Activated CD4-positive, alpha-beta T cell treated with anti-CD3 and anti-CD28 coated beads, Interleukin-2, amount 10 ng/mL, durations not matched to agents 7 days and 5 days (primary cell): ENCODE measurements around the gene FNBP1L. TPM values are rescaled to one million over a fixed set of nuclear protein-coding genes. Genes with fewer than 3 reads are reported as not detected.
A peak's percentile ranks its signal among the peaks of the same experiment; 100 is the strongest.
"Not testable (repeated sequence)": the region's sequence is repeated elsewhere in the genome, so short reads cannot be mapped to it uniquely, and the experiment has no call there.

Source experiments
- CTCF ChIA-PET: fragments of 350-600 bp; sonication (Branson Sonifier 250); formaldehyde crosslinking; loops from one replicate; lab custom pipeline; 2021; ENCODE audit warnings: antibody characterized with exemption; lab: Charles Lee
- POLR2A ChIA-PET: fragments of 350-600 bp; sonication (Branson Sonifier 250); formaldehyde crosslinking; loops from one replicate; lab custom pipeline; 2021; ENCODE audit warnings: antibody characterized with exemption; lab: Charles Lee
- DNase-seq: peaks from one replicate; pipeline ENCODE4 v3.0.0-alpha.2; 2020
- H3K27ac Mint-ChIP-seq: one replicate; pipeline ENCODE4 v1.8.0; 2021; ENCODE audit warnings: mild to moderate bottlenecking, moderate library complexity, mixed read lengths
- H3K27me3 Mint-ChIP-seq: one replicate; pipeline ENCODE4 v1.8.0; 2021; ENCODE audit warnings: mixed read lengths
- H3K36me3 Mint-ChIP-seq: one replicate; pipeline ENCODE4 v1.8.0; 2021; ENCODE audit warnings: low read depth, mixed read lengths
- H3K4me1 Mint-ChIP-seq: one replicate; pipeline ENCODE4 v1.8.0; 2021; ENCODE audit warnings: mixed read lengths
- H3K4me3 Mint-ChIP-seq: one replicate; pipeline ENCODE4 v1.8.0; 2021; ENCODE audit warnings: mild to moderate bottlenecking, moderate library complexity, mixed read lengths
- H3K9me3 Mint-ChIP-seq: one replicate; pipeline ENCODE4 v1.8.0; 2021; ENCODE audit warnings: mixed read lengths
- total RNA-seq, 2 experiments: library from RNA; stranded (reverse); gene quantifications; one replicate each; pipeline ENCODE4 v1.2.3, GENCODE V29; 2021

FNBP1L gene
- total RNA-seq, 2 experiments from 2014 or later: 0.40 to 0.58 TPM

DNA sequence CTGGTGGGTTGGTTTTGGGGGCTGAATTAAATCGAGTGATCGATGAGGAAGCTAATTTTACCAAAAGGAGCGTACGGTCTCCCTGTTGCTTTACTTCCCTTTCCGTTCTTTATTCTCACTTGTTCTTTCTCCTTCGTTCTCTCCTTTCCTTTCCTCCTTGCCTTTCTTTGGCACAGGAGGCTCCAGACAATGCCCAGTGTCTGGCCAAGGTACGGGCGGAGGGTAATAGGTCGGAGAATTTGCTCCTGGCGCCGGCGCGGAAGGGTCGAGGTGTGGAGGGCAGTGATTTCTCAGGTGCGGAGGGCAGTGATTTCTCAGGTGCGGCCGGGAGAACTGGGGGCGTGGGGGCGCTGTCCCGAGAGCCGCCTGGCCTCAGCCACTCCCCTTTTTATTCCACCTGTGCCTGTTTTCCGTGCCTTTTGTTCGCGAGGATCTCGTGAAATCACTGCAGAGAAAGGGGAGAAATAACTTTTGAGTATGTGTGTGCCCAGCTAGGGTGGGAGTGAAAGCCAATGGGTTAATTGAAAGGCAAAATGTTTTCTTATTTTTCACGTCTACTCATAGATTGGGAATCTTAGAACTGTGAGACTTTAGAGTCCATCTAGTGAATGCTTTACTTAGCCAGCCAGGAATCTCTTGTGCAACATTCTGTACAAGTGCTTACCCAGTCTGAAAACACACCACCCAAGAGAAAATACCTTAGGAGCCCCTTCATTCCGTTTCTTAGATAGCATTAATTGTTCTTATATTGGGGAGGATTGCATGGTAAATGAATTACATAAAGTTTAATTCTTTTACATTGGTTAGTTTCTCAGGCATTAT lies 1.3 kb downstream of the FNBP1L start:
- DNase-seq: no peak
- no peak overlapping the region for H3K27ac Mint-ChIP-seq
- no peaks in the 10 kb centered on the region for H3K36me3 Mint-ChIP-seq
- peak overlapping the region; percentile 79 for H3K4me3 Mint-ChIP-seq
- H3K27me3 Mint-ChIP-seq: peaks cover 63% of the 10 kb centered on the region
- no peaks in the 10 kb centered on the region for H3K9me3 Mint-ChIP-seq
- CTCF ChIA-PET: no interaction called here
- POLR2A ChIA-PET: no interaction called here
- H3K4me1 Mint-ChIP-seq: peaks cover 16% of the 10 kb centered on the region

DNA sequence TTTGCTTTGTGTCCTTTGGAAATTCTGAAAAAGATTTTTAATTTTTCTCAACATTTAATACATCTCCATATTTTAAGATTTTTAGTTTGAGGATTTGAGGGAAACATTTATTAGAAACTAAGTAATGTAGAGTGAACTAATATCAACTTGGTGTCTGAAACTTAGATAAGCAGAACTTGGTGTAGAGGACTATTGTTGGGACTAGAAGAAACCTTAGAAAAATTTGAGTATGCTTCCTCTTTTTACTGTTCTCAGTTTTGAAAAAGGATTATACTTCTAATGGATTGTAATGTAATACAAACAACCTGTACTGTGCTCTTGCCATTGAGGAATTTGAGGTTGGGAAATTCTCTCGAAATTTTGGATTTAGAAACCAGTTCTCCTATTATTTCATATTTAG lies 2.4 kb downstream of the FNBP1L start:
- CTCF ChIA-PET: no interaction called here
- POLR2A ChIA-PET: no interaction called here
- no peaks in the 10 kb centered on the region for H3K36me3 Mint-ChIP-seq
- peaks cover 60% of the 10 kb centered on the region for H3K27me3 Mint-ChIP-seq
- H3K9me3 Mint-ChIP-seq: no peaks in the 10 kb centered on the region
- H3K4me1 Mint-ChIP-seq: peaks cover 16% of the 10 kb centered on the region
- no peak overlapping the region for H3K4me3 Mint-ChIP-seq
- no peak overlapping the region for H3K27ac Mint-ChIP-seq
- DNase-seq: no peak

DNA sequence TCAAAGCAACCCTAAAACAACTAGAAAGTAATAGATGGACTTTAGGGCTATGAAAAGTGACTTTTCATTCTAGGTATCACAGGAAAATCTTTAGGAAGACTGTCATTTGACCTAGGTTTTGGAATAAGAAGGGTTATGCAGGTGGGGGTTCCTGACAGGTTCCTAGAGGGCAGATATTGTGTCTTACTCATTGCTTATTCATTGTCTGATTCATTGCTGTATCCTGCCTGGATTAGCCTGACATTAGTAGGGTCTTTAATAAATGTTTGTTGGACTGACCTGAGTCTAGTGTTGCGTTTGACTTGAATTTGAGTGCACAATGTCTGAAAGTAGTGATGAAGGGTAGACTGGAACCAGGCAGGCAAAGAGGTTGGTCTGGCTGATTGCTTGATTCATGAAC lies 6.0 kb downstream of the FNBP1L start:
- Mint-ChIP-seq H3K9me3 (no peaks in the 10 kb centered on the region), H3K4me3 (no peak overlapping the region), H3K27me3 (peaks cover 36% of the 10 kb centered on the region), H3K4me1 (peaks cover 6% of the 10 kb centered on the region), H3K27ac (no peak overlapping the region), H3K36me3 (no peaks in the 10 kb centered on the region)
- no peak for DNase-seq
- ChIA-PET CTCF (interaction anchor here (0.7 kb wide), 1 partner anchor 176 kb away, joined by 3 read pairs; no protein-coding TSS in a partner anchor), POLR2A (no interaction called here)

DNA sequence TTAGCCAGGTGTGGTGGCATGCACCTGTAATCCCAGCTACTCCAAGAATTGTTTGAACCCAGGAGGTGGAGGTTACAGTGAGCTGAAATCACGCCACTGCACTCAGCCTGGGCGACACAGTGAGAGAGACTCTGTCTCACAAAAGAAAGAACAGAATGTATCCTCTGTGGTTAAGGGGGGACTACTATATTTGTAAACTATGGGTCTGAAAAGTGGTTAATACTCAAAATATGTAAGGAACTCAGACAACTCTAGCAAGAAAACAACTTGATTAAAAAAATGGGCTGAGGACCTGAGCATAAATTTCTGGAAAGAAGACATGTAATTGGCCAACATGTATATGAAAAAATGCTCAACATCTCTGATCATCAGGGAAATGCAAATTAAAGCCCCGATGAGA lies 11.2 kb downstream of the FNBP1L start:
- no peaks in the 10 kb centered on the region for H3K36me3 Mint-ChIP-seq
- no peak for DNase-seq
- H3K27me3 Mint-ChIP-seq: peaks cover under 1% of the 10 kb centered on the region
- ChIA-PET CTCF (no interaction called here), POLR2A (no interaction called here)
- no peak overlapping the region for H3K27ac Mint-ChIP-seq
- H3K4me3 Mint-ChIP-seq: no peak overlapping the region
- no peaks in the 10 kb centered on the region for H3K9me3 Mint-ChIP-seq
- no peaks in the 10 kb centered on the region for H3K4me1 Mint-ChIP-seq

DNA sequence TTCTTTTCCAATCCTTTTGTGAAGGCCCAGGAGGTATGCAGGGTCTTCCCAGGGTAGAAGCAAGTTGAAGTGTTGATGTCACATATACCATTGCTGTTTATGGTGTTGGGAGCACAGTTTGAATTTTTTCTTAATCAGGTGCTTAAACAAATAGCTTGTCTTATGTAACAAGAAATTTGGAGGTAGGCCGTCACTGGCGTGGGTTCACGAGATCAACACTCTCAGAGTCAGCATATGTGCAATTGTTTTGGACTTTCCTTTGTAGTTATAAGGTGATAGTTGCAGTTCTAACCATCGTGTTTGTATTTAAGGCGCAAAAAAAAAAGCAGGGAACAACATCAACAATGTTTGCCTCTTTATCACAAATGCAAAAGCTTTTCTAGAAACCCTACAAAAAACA lies 13.3 kb downstream of the FNBP1L start:
- CTCF ChIA-PET: interaction anchor here (0.6 kb wide), 1 partner anchor 365 kb away, joined by 4 read pairs; no protein-coding TSS in a partner anchor

DNA sequence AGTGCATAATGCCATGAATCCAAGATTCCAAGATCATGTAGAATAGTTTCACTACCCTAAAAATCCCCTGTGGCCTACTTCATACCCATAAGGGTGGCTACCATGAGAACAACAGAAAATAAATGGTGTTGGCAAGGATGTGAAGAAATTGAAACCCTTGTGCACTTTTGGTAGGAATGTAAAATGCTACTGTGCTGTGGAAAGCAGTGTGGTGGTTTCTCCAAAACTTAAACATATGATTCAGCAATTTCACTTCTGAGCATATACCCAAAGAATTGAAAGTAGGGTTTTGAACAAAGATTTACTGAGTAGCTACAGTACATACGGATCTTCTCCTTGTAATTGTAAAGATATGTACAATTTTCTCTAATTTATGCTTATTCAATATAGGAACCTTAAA lies 16.0 kb downstream of the FNBP1L start:
- H3K27ac Mint-ChIP-seq: no peak overlapping the region
- POLR2A ChIA-PET: no interaction called here
- no peak overlapping the region for H3K4me3 Mint-ChIP-seq
- peaks cover 11% of the 10 kb centered on the region for H3K9me3 Mint-ChIP-seq
- H3K27me3 Mint-ChIP-seq: no peaks in the 10 kb centered on the region
- CTCF ChIA-PET: no interaction called here
- DNase-seq: no peak
- no peaks in the 10 kb centered on the region for H3K4me1 Mint-ChIP-seq
- H3K36me3 Mint-ChIP-seq: no peaks in the 10 kb centered on the region

More for the DNA sequence above, 13.3 kb downstream of the FNBP1L start:
- Mint-ChIP-seq H3K27me3 (no peaks in the 10 kb centered on the region), H3K27ac (no peak overlapping the region), H3K9me3 (peaks cover 6% of the 10 kb centered on the region), H3K4me1 (no peaks in the 10 kb centered on the region), H3K4me3 (no peak overlapping the region), H3K36me3 (no peaks in the 10 kb centered on the region)
- DNase-seq: no peak
- POLR2A ChIA-PET: no interaction called here

DNA sequence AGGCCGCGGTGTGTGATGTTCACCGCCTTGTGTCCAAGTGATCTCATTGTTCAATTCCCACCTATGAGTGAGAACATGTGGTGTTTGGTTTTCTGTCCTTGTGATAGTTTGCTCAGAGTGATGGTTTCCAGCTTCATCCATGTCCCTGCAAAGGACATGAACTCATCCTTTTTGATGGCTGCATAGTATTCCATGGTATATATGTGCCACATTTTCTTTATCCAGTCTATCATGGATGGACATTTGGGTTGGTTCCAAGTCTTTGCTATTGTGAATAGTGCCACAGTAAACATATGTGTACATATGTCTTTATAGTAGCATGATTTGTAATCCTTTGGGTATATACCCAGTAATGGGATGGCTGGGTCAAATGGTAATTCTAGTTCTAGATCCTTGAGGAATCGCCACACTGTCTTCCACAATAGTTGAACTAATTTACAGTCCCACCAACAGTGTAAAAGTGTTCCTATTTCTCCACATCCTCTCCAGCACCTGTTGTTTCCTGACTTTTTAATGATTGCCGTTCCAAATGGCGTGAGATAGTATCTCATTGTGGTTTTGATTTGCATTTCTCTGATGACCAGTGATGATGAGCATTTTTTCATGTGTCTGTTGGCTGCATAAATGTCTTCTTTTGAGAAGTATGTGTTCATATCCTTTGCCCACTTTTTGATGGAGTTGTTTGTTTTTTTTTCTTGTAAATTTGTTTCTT lies 17.6 kb downstream of the FNBP1L start:
- H3K27ac Mint-ChIP-seq, H3K4me3 Mint-ChIP-seq, H3K36me3 Mint-ChIP-seq, CTCF ChIA-PET, POLR2A ChIA-PET, H3K4me1 Mint-ChIP-seq, DNase-seq, H3K27me3 Mint-ChIP-seq: not testable (repeated sequence)
- H3K9me3 Mint-ChIP-seq: peaks cover 11% of the 10 kb centered on the region

DNA sequence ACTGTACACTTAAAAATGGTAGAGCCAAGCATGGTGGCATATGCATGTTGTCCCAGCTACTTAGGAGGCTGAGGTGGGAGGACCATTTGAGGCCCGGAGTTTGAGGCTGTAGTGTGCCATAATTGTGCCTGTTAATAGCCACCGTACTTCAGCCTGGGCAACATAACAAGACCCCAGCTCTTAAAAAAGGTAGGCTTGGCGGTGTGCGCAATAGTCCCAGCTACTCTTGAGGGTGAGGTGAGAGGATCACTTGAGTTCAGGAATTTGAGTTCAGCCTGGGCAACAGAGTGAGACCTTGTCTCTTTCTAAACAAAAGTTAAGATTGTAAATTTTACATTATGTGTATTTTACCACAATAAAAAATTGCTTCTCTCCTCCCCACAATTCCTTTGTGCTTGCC lies 19.7 kb downstream of the FNBP1L start:
- Mint-ChIP-seq H3K27me3 (peaks cover 2% of the 10 kb centered on the region), H3K36me3 (no peaks in the 10 kb centered on the region), H3K4me1 (no peaks in the 10 kb centered on the region), H3K9me3 (peaks cover 11% of the 10 kb centered on the region), H3K27ac (no peak overlapping the region), H3K4me3 (no peak overlapping the region)
- no peak for DNase-seq
- POLR2A ChIA-PET: no interaction called here
- CTCF ChIA-PET: no interaction called here

DNA sequence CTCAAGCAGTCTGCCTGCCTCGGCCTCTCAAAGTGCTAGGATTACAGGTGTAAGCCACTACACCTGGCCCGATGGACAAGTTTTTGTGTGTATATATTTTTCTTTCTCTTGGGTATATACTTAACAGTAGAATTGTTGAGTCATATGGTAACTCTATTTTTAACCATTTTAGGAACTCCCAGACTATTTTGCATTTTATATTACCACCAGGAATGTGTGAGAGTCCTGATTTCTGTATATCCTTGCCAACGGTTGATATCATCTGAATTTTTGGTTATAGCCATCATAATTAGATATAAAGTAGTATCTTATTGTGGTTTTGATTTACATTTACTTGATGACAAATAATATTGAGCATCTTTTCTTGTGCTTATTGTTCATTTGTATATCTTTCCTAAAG lies 20.7 kb downstream of the FNBP1L start:
- Mint-ChIP-seq H3K36me3 (no peaks in the 10 kb centered on the region), H3K27ac (no peak overlapping the region), H3K27me3 (peaks cover 2% of the 10 kb centered on the region), H3K4me1 (no peaks in the 10 kb centered on the region), H3K9me3 (peaks cover 11% of the 10 kb centered on the region), H3K4me3 (no peak overlapping the region)
- CTCF ChIA-PET: interaction anchor here (0.6 kb wide), 1 partner anchor 378 kb away, joined by 3 read pairs; no protein-coding TSS in a partner anchor
- DNase-seq: no peak
- POLR2A ChIA-PET: no interaction called here

DNA sequence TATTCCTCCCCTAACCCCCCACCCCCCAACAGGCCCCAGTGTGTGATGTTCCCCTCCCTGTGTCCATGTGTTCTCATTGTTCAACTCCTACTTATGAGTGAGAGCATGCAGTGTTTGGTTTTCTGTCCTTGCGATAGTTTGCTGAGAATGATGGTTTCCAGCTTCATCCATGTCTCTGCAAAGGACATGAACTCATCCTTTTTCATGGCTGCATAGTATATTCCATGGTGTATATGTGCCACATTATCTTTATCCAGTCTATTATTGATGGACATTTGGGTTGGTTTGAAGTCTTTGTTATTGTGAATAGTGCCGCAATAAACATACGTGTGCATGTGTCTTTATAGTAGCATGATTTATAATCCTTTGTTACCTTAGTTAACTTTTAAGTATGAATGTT lies 21.3 kb downstream of the FNBP1L start:
- CTCF ChIA-PET: interaction anchor here (0.6 kb wide), 1 partner anchor 378 kb away, joined by 3 read pairs; no protein-coding TSS in a partner anchor
- H3K36me3 Mint-ChIP-seq, H3K4me1 Mint-ChIP-seq, H3K27me3 Mint-ChIP-seq, POLR2A ChIA-PET, DNase-seq, H3K27ac Mint-ChIP-seq, H3K4me3 Mint-ChIP-seq: not testable (repeated sequence)
- peaks cover 11% of the 10 kb centered on the region for H3K9me3 Mint-ChIP-seq

DNA sequence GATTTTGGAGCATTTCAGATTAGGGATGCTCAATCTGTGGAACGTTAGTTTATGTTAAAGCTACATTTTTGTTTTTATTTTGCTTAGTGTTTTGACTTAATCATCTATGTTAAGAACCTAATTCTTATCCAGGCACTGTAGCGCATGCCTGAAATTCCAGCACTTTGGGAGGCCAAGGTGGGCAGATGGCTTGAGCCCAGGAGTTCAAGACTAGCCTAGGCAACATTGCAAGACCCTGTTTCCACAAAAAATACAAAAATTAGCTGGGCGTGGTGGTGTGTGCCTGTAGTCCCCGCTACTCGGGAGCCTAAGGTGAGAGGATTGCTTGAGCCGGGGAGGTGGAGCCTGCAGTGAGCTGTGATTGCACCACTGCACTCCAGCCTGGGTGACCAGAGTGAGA lies 23.4 kb downstream of the FNBP1L start:
- DNase-seq: no peak
- CTCF ChIA-PET: no interaction called here
- Mint-ChIP-seq H3K4me1 (no peaks in the 10 kb centered on the region), H3K4me3 (no peak overlapping the region), H3K27me3 (peaks cover 2% of the 10 kb centered on the region), H3K9me3 (peaks cover 5% of the 10 kb centered on the region), H3K27ac (no peak overlapping the region), H3K36me3 (no peaks in the 10 kb centered on the region)
- POLR2A ChIA-PET: no interaction called here

DNA sequence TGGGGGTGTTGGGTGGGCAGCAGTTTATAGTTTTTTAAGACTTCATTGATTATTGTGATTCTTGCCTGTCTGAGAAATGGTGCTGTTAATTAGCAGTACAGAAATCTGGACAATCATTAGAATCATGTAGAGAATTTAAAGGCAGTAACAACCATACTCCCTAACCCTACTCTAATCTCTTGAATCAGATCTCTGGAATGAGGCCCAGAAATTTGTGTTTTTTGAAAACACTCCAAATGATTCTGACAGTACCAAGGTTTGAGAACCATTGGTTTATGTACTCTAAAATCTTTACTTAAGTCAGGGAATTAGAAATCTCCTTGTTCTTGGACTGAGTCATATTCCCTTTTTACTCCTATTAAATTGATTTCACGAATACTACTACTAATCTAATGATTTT lies 24.0 kb downstream of the FNBP1L start:
- CTCF ChIA-PET: no interaction called here
- POLR2A ChIA-PET: no interaction called here
- H3K4me3 Mint-ChIP-seq: no peak overlapping the region
- peaks cover 2% of the 10 kb centered on the region for H3K27me3 Mint-ChIP-seq
- no peak for DNase-seq
- no peaks in the 10 kb centered on the region for H3K4me1 Mint-ChIP-seq
- no peak overlapping the region for H3K27ac Mint-ChIP-seq
- H3K9me3 Mint-ChIP-seq: no peaks in the 10 kb centered on the region
- no peaks in the 10 kb centered on the region for H3K36me3 Mint-ChIP-seq

DNA sequence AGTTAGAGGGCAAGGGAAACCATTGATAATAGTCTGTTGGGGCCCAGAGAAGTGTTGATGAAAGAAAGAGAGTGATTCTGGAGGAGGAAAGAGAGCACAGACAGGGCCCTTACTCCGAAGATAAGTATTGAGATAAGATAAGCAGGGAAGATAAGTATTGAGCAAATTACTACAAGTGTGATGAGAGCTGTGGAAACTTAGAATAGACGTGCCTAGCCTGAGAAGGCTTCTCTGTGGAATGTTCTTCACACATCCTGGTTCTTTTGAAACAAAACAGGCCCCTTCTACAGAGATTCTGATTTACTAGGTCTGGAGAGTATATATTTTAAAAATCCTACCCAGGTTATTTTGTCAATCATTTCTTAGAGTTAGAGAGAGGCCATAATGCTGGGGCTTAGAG lies 26.4 kb downstream of the FNBP1L start:
- Mint-ChIP-seq H3K36me3 (no peaks in the 10 kb centered on the region), H3K4me1 (no peaks in the 10 kb centered on the region), H3K4me3 (no peak overlapping the region), H3K27ac (no peak overlapping the region), H3K9me3 (peaks cover 14% of the 10 kb centered on the region), H3K27me3 (peaks cover 2% of the 10 kb centered on the region)
- ChIA-PET POLR2A (no interaction called here), CTCF (interaction anchor here (2.4 kb wide), 1 partner anchor 11 kb away, joined by 5 read pairs; no protein-coding TSS in a partner anchor)
- no peak for DNase-seq
